Vagina (tissue), 2 donors: Measurements from ENCODE around the gene UPK2. TPM values are rescaled to one million over a fixed set of nuclear protein-coding genes. Genes with fewer than 3 reads are reported as not detected.

ENCODE experiments used
- DNase-seq, 2 donors: peaks; one replicate each; pipeline ENCODE4 v3.0.0-alpha.2; 2017; ENCODE audit errors: extremely low spot score in 2 of 2
- H3K27ac ChIP-seq: fragments of 200-600 bp; sonication (generic); one replicate; pipeline ENCODE4 v1.5.1; 2019
- H3K27me3 ChIP-seq: fragments of 200-600 bp; sonication (generic); one replicate; pipeline ENCODE4 v1.5.1; 2019
- H3K36me3 ChIP-seq, 2 donors: fragments of 200-600 bp; sonication (generic); one replicate each; pipeline ENCODE4 v1.5.1; 2017 to 2019
- H3K4me1 ChIP-seq: fragments of 200-600 bp; sonication (generic); one replicate; pipeline ENCODE4 v1.5.1; 2019
- H3K4me3 ChIP-seq, 2 donors: fragments of 200-600 bp; sonication (generic); 1 replicate in 1 of 2; 2 replicates in 1 of 2; pipeline ENCODE4 v1.5.1; 2016 to 2019
- H3K9me3 ChIP-seq: fragments of 200-600 bp; sonication (generic); one replicate; pipeline ENCODE4 v1.5.1; 2019
- CTCF ChIP-seq, 3 experiments: fragments of 450-650 bp in 2 of 3; fragments of 200-600 bp in 1 of 3; sonication (generic) in 1 of 3; IDR thresholded peaks; one replicate each; pipeline ENCODE4 v1.5.1; 2017 to 2019; ENCODE audit warnings: antibody characterized with exemption in 3 of 3, mild to moderate bottlenecking in 2 of 3, moderate library complexity in 2 of 3
- POLR2A ChIP-seq, 2 donors: fragments of 450-650 bp; IDR thresholded peaks; one replicate each; pipeline ENCODE4 v1.6.1; 2017; ENCODE audit warnings: antibody characterized with exemption in 2 of 2, mild to moderate bottlenecking in 2 of 2, moderate library complexity in 2 of 2
- POLR2AphosphoS5 ChIP-seq, 2 donors: sonication (generic); formaldehyde crosslinking; IDR thresholded peaks; one replicate each; pipeline ENCODE4 v1.9.0; 2017; ENCODE audit warnings: antibody characterized with exemption in 2 of 2, mild to moderate bottlenecking in 2 of 2, low read depth in 1 of 2; ENCODE audit not compliant: insufficient read depth in 1 of 2
- intact Hi-C: fragments of 100-400 bp; cut with DNase I; formaldehyde crosslinking; loops from one replicate; pipeline ENCODE4 v1.15.1; 2023
- total RNA-seq: library from RNA; depleted of rRNA; stranded (reverse); fragments of >200 nt; gene quantifications from one replicate; pipeline ENCODE4 v1.2.3, GENCODE V29; 2016

The UPK2 gene
- total RNA-seq, 1 donor from 2014 or later: not detected

- no peaks in the 10 kb centered on the region for H3K27me3 ChIP-seq
- intact Hi-C loops: loop anchor here (2.0 to 5.0 kb wide), 2 partner anchors 48 to 265 kb away; no protein-coding TSS in a partner anchor
- TF ChIP-seq CTCF (IDR thresholded peaks at IDR 0.05) (no peak), POLR2AphosphoS5 (IDR thresholded peaks at IDR 0.05; ENCODE audit: insufficient read depth in 1 of 2, low read depth in 1 of 2) (no peak), POLR2A (IDR thresholded peaks at IDR 0.05) (no peak)
- no peaks in the 10 kb centered on the region for H3K9me3 ChIP-seq
- no peak overlapping the region for H3K27ac ChIP-seq
- no peaks in the 10 kb centered on the region for H3K4me1 ChIP-seq
- H3K4me3 ChIP-seq: no peak overlapping the region
- H3K36me3 ChIP-seq: no peaks in the 10 kb centered on the region
- no peak for DNase-seq
Observed at GRCh38 chr11:118956847-118957469, 860 bp downstream of the UPK2 start.

- Histone ChIP-seq H3K27me3 (no peaks in the 10 kb centered on the region), H3K4me1 (no peaks in the 10 kb centered on the region), H3K9me3 (no peaks in the 10 kb centered on the region), H3K36me3 (no peaks in the 10 kb centered on the region), H3K4me3 (no peak overlapping the region), H3K27ac (no peak overlapping the region)
- TF ChIP-seq POLR2AphosphoS5 (IDR thresholded peaks at IDR 0.05; ENCODE audit: insufficient read depth in 1 of 2, low read depth in 1 of 2) (no peak), CTCF (IDR thresholded peaks at IDR 0.05) (no peak), POLR2A (IDR thresholded peaks at IDR 0.05) (no peak)
- DNase-seq: no peak
- intact Hi-C loops: loop anchor here (2.0 to 5.0 kb wide), 2 partner anchors 49 to 265 kb away; no protein-coding TSS in a partner anchor
Observed at GRCh38 chr11:118957549-118957948, 1.5 kb downstream of the UPK2 start.

DNA sequence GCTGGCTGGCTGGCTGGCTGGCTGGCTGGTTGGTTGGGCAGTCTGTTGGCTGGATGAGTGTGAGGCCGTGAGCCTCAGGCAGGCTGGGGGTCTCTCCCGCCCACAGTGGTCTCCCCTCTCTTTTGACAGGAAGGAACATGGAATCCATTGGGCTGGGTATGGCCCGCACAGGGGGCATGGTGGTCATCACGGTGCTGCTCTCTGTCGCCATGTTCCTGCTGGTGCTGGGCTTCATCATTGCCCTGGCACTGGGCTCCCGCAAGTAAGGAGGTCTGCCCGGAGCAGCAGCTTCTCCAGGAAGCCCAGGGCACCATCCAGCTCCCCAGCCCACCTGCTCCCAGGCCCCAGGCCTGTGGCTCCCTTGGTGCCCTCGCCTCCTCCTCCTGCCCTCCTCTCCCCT, 1.9 kb downstream of the UPK2 start:
- intact Hi-C loops: loop anchor here (2.0 to 5.0 kb wide), 2 partner anchors 49 to 266 kb away; no protein-coding TSS in a partner anchor
- no peaks in the 10 kb centered on the region for H3K4me1 ChIP-seq
- H3K9me3 ChIP-seq: no peaks in the 10 kb centered on the region
- H3K27ac ChIP-seq: no peak overlapping the region
- no peak for DNase-seq
- H3K27me3 ChIP-seq: no peaks in the 10 kb centered on the region
- H3K4me3 ChIP-seq: no peak overlapping the region
- TF ChIP-seq CTCF (IDR thresholded peaks at IDR 0.05): no peak
- TF ChIP-seq POLR2A (IDR thresholded peaks at IDR 0.05): no peak
- no peak for TF ChIP-seq POLR2AphosphoS5 (IDR thresholded peaks at IDR 0.05; ENCODE audit: insufficient read depth in 1 of 2, low read depth in 1 of 2)
- no peaks in the 10 kb centered on the region for H3K36me3 ChIP-seq

DNA sequence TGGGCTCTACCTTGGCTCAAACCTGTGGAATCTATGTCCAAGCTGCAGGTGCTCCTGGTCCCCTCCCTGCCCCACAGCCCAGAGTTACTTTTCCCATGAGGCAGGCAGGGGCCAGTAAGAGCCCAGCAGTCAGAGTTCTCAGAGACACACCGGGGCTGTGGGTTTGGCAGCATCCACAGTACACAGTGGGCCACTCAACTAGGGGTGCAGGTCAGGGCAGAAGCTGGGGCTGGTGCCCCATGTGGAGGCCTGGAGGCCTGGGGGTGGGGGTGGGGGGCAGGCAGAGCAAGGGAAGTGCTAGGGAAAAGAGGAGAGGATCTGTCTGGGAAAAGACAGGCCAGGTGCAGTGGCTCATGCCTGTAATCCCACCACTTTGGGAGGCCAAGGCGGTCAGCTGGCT, 2.5 kb downstream of the UPK2 start:
- H3K9me3 ChIP-seq: no peaks in the 10 kb centered on the region
- intact Hi-C loops: loop anchor here (5.0 kb wide), 1 partner anchor 266 kb away; no protein-coding TSS in a partner anchor
- H3K36me3 ChIP-seq: no peaks in the 10 kb centered on the region
- TF ChIP-seq POLR2AphosphoS5 (IDR thresholded peaks at IDR 0.05; ENCODE audit: insufficient read depth in 1 of 2, low read depth in 1 of 2): no peak
- TF ChIP-seq CTCF (IDR thresholded peaks at IDR 0.05): no peak
- TF ChIP-seq POLR2A (IDR thresholded peaks at IDR 0.05): no peak
- no peaks in the 10 kb centered on the region for H3K4me1 ChIP-seq
- DNase-seq: no peak
- no peak overlapping the region for H3K27ac ChIP-seq
- H3K4me3 ChIP-seq: no peak overlapping the region
- no peaks in the 10 kb centered on the region for H3K27me3 ChIP-seq

- Histone ChIP-seq H3K4me1 (no peaks in the 10 kb centered on the region), H3K27me3 (no peaks in the 10 kb centered on the region), H3K27ac (no peak overlapping the region), H3K4me3 (no peak overlapping the region), H3K9me3 (no peaks in the 10 kb centered on the region), H3K36me3 (no peaks in the 10 kb centered on the region)
- no peak for DNase-seq
- TF ChIP-seq CTCF (IDR thresholded peaks at IDR 0.05) (no peak), POLR2AphosphoS5 (IDR thresholded peaks at IDR 0.05; ENCODE audit: insufficient read depth in 1 of 2, low read depth in 1 of 2) (no peak), POLR2A (IDR thresholded peaks at IDR 0.05) (no peak)
- intact Hi-C loops: no loop called here
Observed at GRCh38 chr11:118961189-118961588, 5.1 kb downstream of the UPK2 start.
